ENCODE results near the gene POLR2E. TPM values are rescaled to one million over a fixed set of nuclear protein-coding genes. Genes with fewer than 3 reads are reported as not detected.

POLR2E gene
- total RNA-seq, 1 experiment from 2014 or later: 279 TPM

- H3K4me3 ChIP-seq (ENCODE audit: low read depth in 2 of 2, low read length in 2 of 2): no peak overlapping the region
- DNase-seq (ENCODE audit: low read depth, low spot score) (no peak), ATAC-seq (no peak)
- no TSS peak for BruUV-seq (replicated peaks)
- in situ Hi-C loops (cut with HindIII; ENCODE audit: low pct_unique_long_range_greater_than_20kb, low sequenced_read_pairs) (no loop called here), intact Hi-C loops (cut with micrococcal nuclease; ENCODE audit: unreplicated experiment) (no loop called here)
- no peak overlapping the region for H3K27ac ChIP-seq (ENCODE audit: low read length)
- no peaks in the 10 kb centered on the region; the same call in 1 of the 2 replicates for H3K4me1 ChIP-seq (ENCODE audit: control insufficient read depth, insufficient read depth, low read length)
- ChIA-PET CTCF (no interaction called here), POLR2A (no interaction called here)
- no peaks in the 10 kb centered on the region for H3K9me3 ChIP-seq (ENCODE audit: control insufficient read depth, insufficient read depth, low read depth, low read length)
- no peaks in the 10 kb centered on the region for H3K27me3 ChIP-seq (ENCODE audit: control insufficient read depth, insufficient read depth, low read length)
- H3K36me3 ChIP-seq (ENCODE audit: control insufficient read depth, insufficient read depth, low read length): no peaks in the 10 kb centered on the region
- TF ChIP-seq TCF7L2 (IDR thresholded peaks at IDR 0.05; ENCODE audit: low read depth, low read length) (no peak), POLR2AphosphoS5 (IDR thresholded peaks at IDR 0.05; ENCODE audit: low read depth, low read length) (no peak; the same call in 1 of the 2 replicates), REST (IDR thresholded peaks at IDR 0.05; ENCODE audit: insufficient read depth in 1 of 2, low read depth in 2 of 2, low read length in 1 of 2) (no peak), SIN3A (IDR thresholded peaks at IDR 0.05; ENCODE audit: borderline replicate concordance, insufficient read depth, low read depth, low read length) (no peak), CTCF (IDR thresholded peaks at IDR 0.05) (no peak)
Observed at GRCh38 chr19:1084024-1084868, 10.9 kb downstream of the POLR2E start.

- CTCF ChIA-PET: no interaction called here
- intact Hi-C loops (cut with micrococcal nuclease; ENCODE audit: unreplicated experiment): no loop called here
- Histone ChIP-seq H3K36me3 (ENCODE audit: control insufficient read depth, insufficient read depth, low read length) (no peaks in the 10 kb centered on the region), H3K9me3 (ENCODE audit: control insufficient read depth, insufficient read depth, low read depth, low read length) (no peaks in the 10 kb centered on the region), H3K4me3 (ENCODE audit: low read depth in 2 of 2, low read length in 2 of 2) (no peak overlapping the region), H3K27me3 (ENCODE audit: control insufficient read depth, insufficient read depth, low read length) (no peaks in the 10 kb centered on the region), H3K27ac (ENCODE audit: low read length) (no peak overlapping the region), H3K4me1 (ENCODE audit: control insufficient read depth, insufficient read depth, low read length) (no peaks in the 10 kb centered on the region)
- DNase-seq (ENCODE audit: low read depth, low spot score) (no peak), ATAC-seq (no peak)
- POLR2A ChIA-PET: no interaction called here
- no TSS peak for BruUV-seq (replicated peaks)
- in situ Hi-C loops (cut with HindIII; ENCODE audit: low pct_unique_long_range_greater_than_20kb, low sequenced_read_pairs): no loop called here
- no peak for TF ChIP-seq CTCF (IDR thresholded peaks at IDR 0.05)
- no peak for TF ChIP-seq TCF7L2 (IDR thresholded peaks at IDR 0.05; ENCODE audit: low read depth, low read length)
- TF ChIP-seq POLR2AphosphoS5 (IDR thresholded peaks at IDR 0.05; ENCODE audit: low read depth, low read length): no peak
- no peak for TF ChIP-seq REST (IDR thresholded peaks at IDR 0.05; ENCODE audit: insufficient read depth in 1 of 2, low read depth in 2 of 2, low read length in 1 of 2)
- TF ChIP-seq SIN3A (IDR thresholded peaks at IDR 0.05; ENCODE audit: borderline replicate concordance, insufficient read depth, low read depth, low read length): no peak
Observed at GRCh38 chr19:1082928-1083816, 12.0 kb downstream of the POLR2E start.

All from Panc1 (cell line).